ENCODE results near the gene SMC3. TPM values are rescaled to one million over a fixed set of nuclear protein-coding genes. Genes with fewer than 3 reads are reported as not detected.

SMC3 gene
- total and polyA plus RNA-seq, 4 donors = 7.2 to 26.4 (median 18.1) TPM

- H3K9ac ChIP-seq (ENCODE audit: low read depth in 1 of 2, low read length in 2 of 2) = no peak overlapping the region
- peaks cover 3 to 17% (median 8%) of the 10 kb centered on the region in 4 donors for H3K4me1 ChIP-seq (ENCODE audit: control insufficient read depth in 4 of 4, insufficient read depth in 4 of 4, low read length in 3 of 4)
- no peak overlapping the region for H3K4me3 ChIP-seq (ENCODE audit: low read depth in 1 of 3, low read length in 3 of 3)
- DNase-seq (ENCODE audit: low spot score) = no peak
- no peak overlapping the region for H3K27ac ChIP-seq (ENCODE audit: low read depth in 1 of 2, low read length in 2 of 2)
- H3K27me3 ChIP-seq (ENCODE audit: control insufficient read depth in 4 of 4, insufficient read depth in 4 of 4, low read length in 3 of 4) = no peaks in the 10 kb centered on the region
- no peak for TF ChIP-seq JUND (IDR thresholded peaks at IDR 0.05)
- no peak for TF ChIP-seq EGR1 (IDR thresholded peaks at IDR 0.05; ENCODE audit: low read depth in 2 of 2)
- TF ChIP-seq CTCF (IDR thresholded peaks at IDR 0.05; ENCODE audit: low read depth, low read length, missing input control) = no peak
- no peak for TF ChIP-seq MAX (IDR thresholded peaks at IDR 0.05)
- no peak for TF ChIP-seq RXRA (IDR thresholded peaks at IDR 0.05)
- no peak for TF ChIP-seq FOXA2 (IDR thresholded peaks at IDR 0.05)
- TF ChIP-seq ZBTB33 (IDR thresholded peaks at IDR 0.05) = no peak
- no peak for TF ChIP-seq REST (IDR thresholded peaks at IDR 0.05)
- no peak for TF ChIP-seq RAD21 (IDR thresholded peaks at IDR 0.05)
- TF ChIP-seq TAF1 (conservative IDR thresholded peaks at IDR 0.05) = no peak
- TF ChIP-seq HNF4A (conservative IDR thresholded peaks at IDR 0.05) = no peak
- no peak for TF ChIP-seq HNF4G (IDR thresholded peaks at IDR 0.05)
- TF ChIP-seq YY1 (IDR thresholded peaks at IDR 0.05) = no peak
- TF ChIP-seq NR2F2 (IDR thresholded peaks at IDR 0.05) = no peak
- TF ChIP-seq SP1 (IDR thresholded peaks at IDR 0.05) = no peak
- no peak for TF ChIP-seq ATF3 (IDR thresholded peaks at IDR 0.05)
- no peak for TF ChIP-seq FOXA1 (IDR thresholded peaks at IDR 0.05)
- no peak for TF ChIP-seq GABPA (IDR thresholded peaks at IDR 0.05 in 1 of 2, conservative IDR thresholded peaks at IDR 0.05 in 1 of 2)
- 80% methylated on average over 2 of the region's 2 CpGs for WGBS
- H3K9me3 ChIP-seq (ENCODE audit: control insufficient read depth in 4 of 4, low read length in 3 of 4) = no peaks in the 10 kb centered on the region
- H3K36me3 ChIP-seq (ENCODE audit: control insufficient read depth in 4 of 4, insufficient read depth in 3 of 4, low read depth in 1 of 4, low read length in 3 of 4) = peaks cover 0 to 6% (median 2%) of the 10 kb centered on the region in 4 donors
These were observed 3.7 kb downstream of the SMC3 start for GRCh38 chr10:110571093-110571743.
